HEK293T (cell line): ENCODE measurements around the gene SMG6.
A peak's percentile ranks its signal among the peaks of the same experiment; 100 is the strongest.

ENCODE experiments used
- CTCF ChIA-PET: fragments of 350-600 bp; formaldehyde crosslinking; extraction: SDS; loops from one replicate; lab custom pipeline; 2021; ENCODE audit warnings: antibody characterized with exemption, inconsistent platforms; lab: Yijun Ruan, JAX
- POLR2A ChIA-PET: fragments of 350-600 bp; formaldehyde crosslinking; extraction: SDS; loops from one replicate; lab custom pipeline; 2020; ENCODE audit warnings: antibody characterized with exemption, inconsistent platforms; lab: Yijun Ruan, JAX
- DNase-seq: peaks from one replicate; pipeline ENCODE4 v3.0.0; 2012; ENCODE audit warnings: mixed read lengths; ENCODE audit errors: extremely low spot score
- ARNT ChIP-seq: fragments of 450-650 bp; IDR thresholded peaks from 2 replicates; pipeline ENCODE4 v1.6.1; 2017; ENCODE audit warnings: mild to moderate bottlenecking
- BHLHE40 ChIP-seq: fragments of 450-650 bp; IDR thresholded peaks from 2 replicates; pipeline ENCODE4 v1.6.1; 2016; ENCODE audit warnings: mild to moderate bottlenecking, moderate library complexity, borderline replicate concordance
- CTBP1 ChIP-seq: fragments of 450-650 bp; IDR thresholded peaks from 2 replicates; pipeline ENCODE4 v1.6.1; 2016; ENCODE audit warnings: borderline replicate concordance
- ELF4 ChIP-seq: fragments of 450-650 bp; IDR thresholded peaks from 2 replicates; pipeline ENCODE4 v1.6.1; 2017; ENCODE audit warnings: antibody characterized with exemption
- FOXA1 ChIP-seq: fragments of 450-650 bp; IDR thresholded peaks from 2 replicates; pipeline ENCODE4 v1.6.1; 2016; ENCODE audit warnings: mild to moderate bottlenecking
- FOXK2 ChIP-seq: fragments of 450-650 bp; IDR thresholded peaks from 2 replicates; pipeline ENCODE4 v1.6.1; 2016; ENCODE audit warnings: mild to moderate bottlenecking
- FOXM1 ChIP-seq: fragments of 450-650 bp; IDR thresholded peaks from 2 replicates; pipeline ENCODE4 v1.6.1; 2017; ENCODE audit warnings: mild to moderate bottlenecking, borderline replicate concordance
- HDGF ChIP-seq: fragments of 450-650 bp; IDR thresholded peaks from 2 replicates; pipeline ENCODE4 v1.6.1; 2017; ENCODE audit warnings: antibody characterized with exemption, borderline replicate concordance
- L3MBTL2 ChIP-seq: fragments of 450-650 bp; conservative IDR thresholded peaks from 2 replicates; pipeline ENCODE4 v1.6.1; 2016; ENCODE audit warnings: mild to moderate bottlenecking
- LEF1 ChIP-seq: fragments of 450-650 bp; IDR thresholded peaks from 2 replicates; pipeline ENCODE4 v1.6.1; 2017; ENCODE audit warnings: mild to moderate bottlenecking, borderline replicate concordance
- NFRKB ChIP-seq: fragments of 450-650 bp; IDR thresholded peaks from 2 replicates; pipeline ENCODE4 v1.6.1; 2016; ENCODE audit warnings: mild to moderate bottlenecking, moderate library complexity
- PKNOX1 ChIP-seq: fragments of 450-650 bp; IDR thresholded peaks from 2 replicates; pipeline ENCODE4 v1.6.1; 2016
- SP1 ChIP-seq: fragments of 450-650 bp; IDR thresholded peaks from 2 replicates; pipeline ENCODE4 v1.6.1; 2017
- SUZ12 ChIP-seq: fragments of 450-650 bp; IDR thresholded peaks from 2 replicates; pipeline ENCODE4 v1.6.1; 2016; ENCODE audit warnings: mild to moderate bottlenecking
- TARDBP ChIP-seq: fragments of 450-650 bp; IDR thresholded peaks from 2 replicates; pipeline ENCODE4 v1.6.1; 2016
- ZNF384 ChIP-seq: fragments of 450-650 bp; IDR thresholded peaks from 2 replicates; pipeline ENCODE4 v1.6.1; 2016

Gene SMG6

DNA sequence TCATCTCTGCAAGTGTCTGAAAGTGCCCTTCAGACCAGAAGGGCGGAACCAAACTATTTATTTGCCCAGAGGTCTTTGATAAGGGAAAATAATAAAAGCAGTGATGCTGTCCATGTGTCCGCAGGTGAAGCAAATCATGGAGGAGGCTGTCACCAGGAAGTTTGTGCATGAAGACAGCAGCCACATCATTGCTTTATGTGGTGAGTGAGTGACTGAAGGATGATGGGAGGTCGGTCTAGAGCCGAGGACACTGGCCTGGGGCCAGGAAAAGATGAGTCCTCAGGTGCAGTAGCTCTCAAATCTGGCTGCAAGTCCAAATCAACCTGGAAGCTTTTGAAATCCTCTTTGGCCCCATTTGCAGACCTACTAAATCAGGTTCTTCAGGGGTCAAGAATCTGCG lies 39.8 kb upstream of the SMG6 start:
- TF ChIP-seq FOXM1 (no peak), SP1 (no peak), HDGF (no peak), BHLHE40 (no peak), SUZ12 (no peak), NFRKB (no peak), FOXK2 (no peak)
- ChIA-PET POLR2A (no interaction called here), CTCF (no interaction called here)
- no peak for DNase-seq

GRCh38 chr17:2338315-2338657 lies 34.7 kb upstream of the SMG6 start:
- CTCF ChIA-PET = interaction anchor here (3.3 kb wide), 1 partner anchor 15 kb away, joined by 23 read pairs; no protein-coding TSS in a partner anchor
- DNase-seq = no peak
- TF ChIP-seq PKNOX1 = no peak
- TF ChIP-seq HDGF = no peak
- no peak for TF ChIP-seq LEF1
- no peak for TF ChIP-seq BHLHE40
- TF ChIP-seq SP1 = no peak
- no peak for TF ChIP-seq FOXK2
- TF ChIP-seq L3MBTL2 = no peak
- POLR2A ChIA-PET = interaction anchor here (1.1 to 4.2 kb wide), 3 partner anchors 9 to 34 kb away, joined by 5 to 42 read pairs (median 25); partner anchors contain the start of genes SMG6 and SRR

DNA sequence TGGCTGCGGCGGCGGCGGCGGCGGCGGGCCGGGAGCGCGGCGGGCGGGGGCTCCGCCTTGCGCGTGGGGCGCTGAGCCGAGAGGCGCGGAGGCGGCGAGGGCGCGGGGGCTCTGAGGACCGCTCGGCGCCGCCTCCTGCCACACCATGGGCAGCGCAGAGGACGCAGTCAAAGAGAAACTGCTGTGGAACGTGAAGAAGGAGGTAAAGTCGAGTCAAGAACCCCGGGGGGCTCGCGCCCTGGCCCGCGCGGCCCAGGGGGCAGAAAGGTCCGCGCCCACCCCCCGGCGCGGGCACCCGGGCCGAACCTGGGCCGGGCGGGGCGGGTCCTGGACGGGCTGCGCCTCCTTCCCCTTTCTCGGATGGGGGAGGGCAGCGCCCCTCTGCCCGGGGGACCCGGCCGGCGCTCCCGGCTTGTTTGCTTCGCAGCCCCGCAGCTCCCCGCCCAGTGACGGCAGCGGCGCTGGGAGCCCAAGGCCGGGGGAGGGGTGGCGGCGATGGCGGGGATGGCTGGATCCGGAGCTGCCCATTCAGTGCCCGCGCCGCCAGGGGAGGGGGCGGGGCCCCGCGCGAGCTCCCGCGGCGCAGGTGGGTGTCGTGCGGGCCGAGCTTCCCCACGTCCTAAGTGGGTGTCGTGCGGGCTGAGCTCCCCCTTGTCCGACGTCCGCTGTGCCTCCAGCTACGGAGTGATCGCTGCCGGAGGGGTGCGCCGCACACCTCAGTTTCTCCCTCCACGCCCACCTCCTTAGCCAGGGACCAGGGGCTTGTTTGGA lies 34.1 kb upstream of the SMG6 start:
- TF ChIP-seq HDGF = no peak
- TF ChIP-seq TARDBP = no peak
- no peak for TF ChIP-seq LEF1
- TF ChIP-seq L3MBTL2 = no peak
- no peak for TF ChIP-seq ELF4
- no peak for TF ChIP-seq ARNT
- no peak for TF ChIP-seq SUZ12
- TF ChIP-seq PKNOX1 = no peak
- no peak for TF ChIP-seq ZNF384
- no peak for TF ChIP-seq FOXA1
- TF ChIP-seq BHLHE40 = no peak
- no peak for TF ChIP-seq NFRKB
- TF ChIP-seq FOXM1 = no peak
- TF ChIP-seq FOXK2 = no peak
- no peak for TF ChIP-seq CTBP1
- peak; percentile 66 for DNase-seq
- CTCF ChIA-PET = interaction anchor here (3.3 kb wide), 1 partner anchor 16 kb away, joined by 23 read pairs; no protein-coding TSS in a partner anchor
- POLR2A ChIA-PET = interaction anchor here (1.1 to 4.2 kb wide), 5 partner anchors 10 to 34 kb away, joined by 5 to 42 read pairs (median 14); partner anchors contain the start of genes SMG6 and SRR

DNA sequence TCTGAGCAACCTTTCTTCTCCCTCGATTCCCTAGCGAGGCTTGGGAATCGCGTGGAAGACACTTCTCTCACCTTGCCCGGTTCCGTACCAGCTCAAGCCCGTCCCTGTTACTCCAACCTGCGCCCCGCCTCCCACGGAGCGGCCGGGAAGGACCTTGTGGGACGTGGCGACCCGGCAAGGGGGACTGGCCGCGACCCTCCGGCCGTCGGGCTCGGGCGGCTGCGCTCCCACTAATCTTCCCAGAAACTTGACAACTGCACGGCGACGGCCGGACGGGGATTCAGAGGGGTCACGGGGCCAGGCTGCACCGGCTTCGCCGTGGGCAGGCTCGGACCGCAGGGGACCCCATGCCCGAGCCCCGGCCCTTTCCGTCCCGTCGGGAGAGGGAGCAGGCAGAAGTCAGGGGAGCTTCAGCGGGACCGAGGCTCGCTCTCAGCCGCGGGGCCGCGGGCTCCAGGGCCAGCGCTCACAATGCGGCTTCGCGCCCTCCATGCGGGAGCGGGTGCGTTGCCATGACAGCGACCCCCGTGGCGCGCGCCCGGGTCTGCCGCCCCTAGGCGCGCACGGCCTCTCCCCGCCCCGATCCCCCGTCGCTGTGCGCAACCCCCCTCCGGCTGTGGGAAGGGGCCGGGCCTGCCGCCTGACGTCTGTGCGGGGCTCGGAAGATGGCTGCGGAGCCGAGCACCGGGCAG lies 33.4 kb upstream of the SMG6 start, which contains the start of gene SGSM2:
Gene SGSM2, plus strand, starts transcription at position 650 of the 692 bp plus-strand sequence. CDS start 188 bp downstream, outside the sequence.
- ChIA-PET POLR2A (interaction anchor here (0.9 to 4.2 kb wide), 20 partner anchors 10 to 248 kb away, joined by 3 to 42 read pairs (median 6); partner anchors contain the start of genes SMG6 and SRR), CTCF (interaction anchor here (3.3 kb wide), 1 partner anchor 16 kb away, joined by 23 read pairs; no protein-coding TSS in a partner anchor)
- peak; percentile 73 for DNase-seq
- TF ChIP-seq SUZ12 (no peak), L3MBTL2 (peak; percentile 60)

- TF ChIP-seq TARDBP = no peak
- TF ChIP-seq L3MBTL2 = peak; percentile 96
- TF ChIP-seq CTBP1 = no peak
- no peak for TF ChIP-seq SUZ12
- TF ChIP-seq NFRKB = no peak
- peak; percentile 81 for TF ChIP-seq ELF4
- ChIA-PET CTCF (interaction anchor here (3.3 kb wide), 1 partner anchor 17 kb away, joined by 23 read pairs; no protein-coding TSS in a partner anchor), POLR2A (interaction anchor here (0.7 to 4.2 kb wide), 22 partner anchors 9 to 260 kb away, joined by 3 to 42 read pairs (median 6); partner anchors contain the start of genes SMG6 and SRR)
- DNase-seq = peak; percentile 98
Observed at GRCh38 chr17:2336215-2336851, 32.7 kb upstream of the SMG6 start, which contains the start of gene TSR1. Gene TSR1, minus strand, starts transcription at chr17:2336457. Its CDS starts 30 bp downstream, at chr17:2336427.

DNA sequence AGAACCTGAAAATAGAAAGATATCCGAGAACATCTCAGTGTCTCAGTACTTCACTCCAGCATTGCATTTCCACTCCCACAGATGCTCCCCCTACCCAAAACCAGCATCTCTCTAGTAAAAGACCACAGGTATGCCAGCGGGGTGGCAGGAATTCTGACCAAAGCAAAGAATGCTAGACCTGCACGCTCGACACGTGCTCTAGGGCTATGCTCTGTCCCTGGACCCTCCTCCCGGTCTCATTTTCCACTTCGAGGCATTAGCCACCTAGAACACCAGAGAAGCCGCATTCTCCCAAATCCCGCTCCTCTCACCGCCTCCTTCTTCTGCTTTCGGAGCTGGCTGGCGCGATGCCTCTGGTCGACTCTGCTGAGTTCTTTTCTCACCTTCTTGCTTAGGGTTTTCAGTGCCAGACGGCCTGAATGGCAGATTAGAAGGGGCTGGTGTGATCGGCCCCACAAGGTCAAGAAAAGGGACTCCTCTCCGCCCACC lies 32.2 kb upstream of the SMG6 start:
- no peak for TF ChIP-seq FOXK2
- TF ChIP-seq ARNT = no peak
- TF ChIP-seq FOXM1 = no peak
- TF ChIP-seq HDGF = no peak
- TF ChIP-seq NFRKB = no peak
- TF ChIP-seq L3MBTL2 = no peak
- DNase-seq = no peak
- ChIA-PET POLR2A (interaction anchor here (0.7 to 4.2 kb wide), 20 partner anchors 9 to 259 kb away, joined by 3 to 42 read pairs (median 6); partner anchors contain the start of genes SMG6 and SRR), CTCF (interaction anchor here (3.3 kb wide), 1 partner anchor 18 kb away, joined by 23 read pairs; no protein-coding TSS in a partner anchor)
